Jurkat, Clone E6-1 (cell line): ENCODE measurements around the gene SENP5.
"Not testable (repeated sequence)": the region's sequence is repeated elsewhere in the genome, so short reads cannot be mapped to it uniquely, and the experiment has no call there.

ENCODE experiments used
- DNase-seq: peaks from one replicate; pipeline ENCODE4 v3.0.0-alpha.2; 2011; ENCODE audit warnings: low read depth, low spot score
- H3K4me3 ChIP-seq: 2 replicates; pipeline ENCODE4 v1.5.1; 2011; ENCODE audit warnings: mild to moderate bottlenecking, low read length, control low read depth, moderate library complexity

The SENP5 gene

DNA sequence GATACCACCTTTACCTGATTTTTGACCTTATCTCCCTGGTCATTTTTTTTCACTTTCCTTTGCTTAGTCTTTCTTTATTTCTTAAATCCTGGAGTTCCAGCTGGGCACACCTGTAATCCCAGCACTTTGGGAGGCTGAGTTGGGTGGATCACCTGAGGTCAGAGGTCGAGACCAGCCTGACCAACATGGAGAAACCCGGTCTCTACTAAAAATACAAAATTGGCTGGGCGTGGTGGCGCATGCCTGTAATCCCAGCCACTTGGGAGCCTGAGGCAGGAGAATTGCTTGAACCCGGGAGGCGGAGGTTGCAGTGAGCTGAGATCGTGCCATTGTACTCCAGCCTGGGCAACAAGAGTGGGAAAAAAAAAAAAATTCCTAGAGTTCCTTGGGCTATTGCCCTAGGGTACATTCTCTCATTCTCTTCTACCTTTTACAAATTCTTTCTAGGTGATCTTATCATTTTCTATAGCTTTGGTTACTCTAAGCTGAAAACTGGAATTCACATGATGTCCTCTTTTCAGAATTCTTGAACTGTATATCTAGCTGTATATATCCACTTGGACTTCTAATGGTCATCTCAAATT lies 6.9 kb downstream of the SENP5 start:
- not testable (repeated sequence) for H3K4me3 ChIP-seq, DNase-seq

DNA sequence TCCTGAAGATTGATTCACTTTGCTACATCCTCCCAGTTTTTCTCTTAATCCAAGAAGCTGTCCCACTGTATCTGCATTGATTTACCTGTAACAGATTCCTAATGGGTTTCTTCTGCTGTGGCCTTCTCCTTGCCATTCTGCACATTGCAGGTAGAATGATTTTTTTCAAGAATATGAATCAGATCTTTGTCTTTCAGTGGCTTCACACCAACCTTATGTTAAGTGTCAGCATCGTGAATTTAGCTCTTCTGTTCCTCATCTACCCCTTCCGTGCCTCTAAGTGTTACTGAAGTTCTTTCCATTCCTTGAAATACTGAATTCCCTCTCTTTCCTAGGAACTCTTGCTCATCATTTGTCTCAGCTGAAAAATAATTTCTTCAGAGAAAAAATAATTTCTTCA lies 7.5 kb downstream of the SENP5 start:
- DNase-seq: no peak
- no peak overlapping the region for H3K4me3 ChIP-seq

DNA sequence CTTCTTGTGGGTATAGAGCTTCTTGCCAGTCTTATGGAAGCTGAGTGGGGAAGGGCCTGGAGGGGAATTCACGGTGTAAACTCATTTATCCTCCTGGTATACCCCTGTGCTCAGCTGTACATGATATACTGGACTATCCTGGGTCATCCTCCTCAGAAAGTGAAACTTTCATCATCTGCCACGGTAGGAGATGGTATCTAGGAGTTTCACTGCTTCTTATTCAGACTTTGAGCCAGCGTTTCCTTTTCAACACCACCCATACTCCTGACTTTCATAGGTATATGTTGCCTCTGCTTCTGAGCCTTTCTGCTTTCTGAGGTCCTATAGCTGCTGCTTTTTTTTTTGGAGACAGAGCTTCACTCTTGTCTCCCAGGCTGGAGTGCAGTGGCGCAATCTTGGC lies 15.6 kb downstream of the SENP5 start:
- DNase-seq: no peak
- no peak overlapping the region for H3K4me3 ChIP-seq

DNA sequence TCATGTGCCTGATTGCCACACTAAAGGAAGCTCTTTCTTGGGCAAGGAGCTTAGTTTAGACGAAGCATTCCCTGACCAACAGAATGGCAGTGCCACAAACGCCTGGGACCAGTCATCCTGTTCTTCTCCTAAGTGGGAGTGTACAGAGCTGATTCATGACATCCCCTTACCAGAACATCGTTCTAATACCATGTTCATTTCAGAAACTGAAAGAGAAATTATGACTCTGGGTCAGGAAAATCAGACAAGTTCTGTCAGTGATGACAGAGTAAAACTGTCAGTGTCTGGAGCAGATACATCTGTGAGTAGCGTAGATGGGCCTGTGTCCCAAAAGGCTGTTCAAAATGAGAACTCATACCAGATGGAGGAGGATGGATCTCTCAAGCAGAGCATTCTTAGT lies 18.4 kb downstream of the SENP5 start:
- DNase-seq: no peak
- no peak overlapping the region for H3K4me3 ChIP-seq

DNA sequence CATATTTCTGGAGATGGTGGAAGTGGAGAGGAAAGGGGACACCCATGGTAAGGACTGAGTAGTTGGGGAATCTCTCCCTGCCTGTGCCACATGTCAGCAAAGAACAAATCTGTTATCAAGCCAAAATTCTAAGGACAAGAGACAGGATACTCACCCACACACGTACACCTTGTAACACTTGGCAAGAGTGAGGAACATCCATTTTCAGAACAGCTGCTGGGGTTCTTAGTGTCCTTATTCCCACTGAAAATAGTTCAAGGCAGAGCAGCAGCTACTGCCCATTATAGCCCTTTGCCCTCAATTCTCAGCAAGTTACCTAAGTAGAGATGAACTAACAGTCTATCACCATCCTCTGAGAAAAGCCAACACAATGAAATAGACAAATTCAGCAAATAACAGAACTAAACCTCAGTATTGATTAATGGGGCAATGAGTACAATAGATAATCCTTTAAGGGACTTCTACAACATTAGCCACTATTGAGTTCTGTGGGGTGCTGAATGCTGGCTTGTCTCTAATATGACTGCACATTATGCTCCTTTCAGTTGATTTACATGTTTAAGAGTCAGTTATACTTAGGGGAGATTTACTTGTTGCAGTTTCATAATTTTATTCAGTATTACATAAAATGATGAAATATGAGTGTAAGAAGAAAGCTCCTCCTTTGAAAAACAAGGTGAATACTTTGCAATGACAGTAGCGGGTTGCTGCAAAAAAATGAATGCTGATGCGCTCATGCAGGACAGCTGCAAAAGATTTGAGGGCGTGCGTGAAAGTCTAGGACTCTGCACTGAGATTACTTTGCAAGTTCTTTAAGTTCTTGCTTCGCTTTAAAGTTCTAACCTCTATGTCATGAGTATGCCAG lies 22.4 kb downstream of the SENP5 start:
- DNase-seq: no peak
- H3K4me3 ChIP-seq: no peak overlapping the region

DNA sequence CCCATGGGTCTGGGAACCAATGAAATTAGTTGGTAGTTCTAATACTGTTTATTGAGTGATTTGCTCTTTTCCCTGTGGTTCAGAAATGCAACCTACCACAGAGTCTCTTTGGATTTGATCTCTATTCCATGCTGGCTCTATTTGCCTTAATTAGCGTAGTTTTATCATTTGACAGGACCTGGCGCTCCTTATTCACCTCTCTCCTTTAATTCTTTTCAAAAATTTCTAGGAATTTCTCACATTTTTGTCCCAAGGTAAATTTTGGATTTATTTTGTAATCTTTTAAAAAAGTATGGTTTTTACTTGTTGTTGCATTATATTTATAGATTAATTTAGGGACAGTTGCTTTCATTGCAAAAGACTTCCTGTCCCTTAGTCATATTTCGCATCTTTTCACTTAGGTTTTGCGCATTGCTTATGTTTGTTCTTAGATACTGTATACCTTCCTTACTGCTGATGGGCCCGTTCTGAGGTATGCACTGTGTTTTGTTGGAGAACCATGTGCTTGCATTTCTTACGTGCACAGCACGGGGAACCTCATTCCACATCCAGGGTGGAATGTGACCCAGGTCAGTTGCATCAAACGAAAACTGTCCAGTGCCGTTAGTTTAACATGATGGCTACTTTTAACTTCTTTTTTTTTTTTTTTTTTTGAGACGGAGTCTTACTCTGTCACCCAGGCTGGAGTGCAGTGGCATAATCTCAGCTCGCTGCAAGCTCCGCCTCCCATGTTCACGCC lies 27.0 kb downstream of the SENP5 start:
- no peak for DNase-seq
- H3K4me3 ChIP-seq: no peak overlapping the region

DNA sequence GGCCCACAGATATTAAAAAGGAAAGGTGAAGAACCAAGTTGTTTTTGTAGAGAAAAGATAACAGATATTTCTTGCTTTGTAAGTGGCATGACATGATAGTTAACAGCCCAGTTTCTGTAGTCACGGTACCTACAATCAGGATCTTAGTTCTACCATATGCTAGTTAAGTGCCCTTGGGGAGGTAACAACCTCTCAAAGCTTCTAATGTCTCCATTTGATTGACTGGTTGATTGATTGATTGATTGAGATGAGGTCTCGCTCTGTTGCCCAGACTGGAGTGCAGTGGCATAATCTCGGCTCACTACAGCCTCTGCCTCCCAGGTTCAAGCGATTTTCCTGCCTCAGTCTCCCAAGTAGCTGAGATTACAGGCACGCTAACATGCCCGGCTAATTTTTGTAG lies 28.5 kb downstream of the SENP5 start:
- H3K4me3 ChIP-seq: no peak overlapping the region
- no peak for DNase-seq

DNA sequence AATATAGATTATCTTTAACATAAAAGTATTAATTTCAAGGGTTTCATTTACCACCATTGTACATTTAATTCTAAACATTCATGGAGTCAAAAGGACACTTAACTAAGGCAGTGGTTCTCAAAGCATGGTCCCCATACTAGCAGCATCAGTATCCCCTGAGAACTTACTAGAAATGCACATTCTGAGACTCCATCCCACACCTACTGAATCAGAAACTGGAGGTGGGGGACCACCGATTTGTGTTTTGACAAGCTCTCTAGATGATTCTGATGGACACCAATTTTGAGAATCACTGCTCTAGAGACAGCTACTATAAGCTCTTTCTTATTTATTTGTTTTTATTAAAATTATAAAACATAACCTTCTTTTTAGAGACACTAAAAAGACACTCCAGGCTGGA lies 34.0 kb downstream of the SENP5 start:
- H3K4me3 ChIP-seq: no peak overlapping the region
- DNase-seq: no peak

DNA sequence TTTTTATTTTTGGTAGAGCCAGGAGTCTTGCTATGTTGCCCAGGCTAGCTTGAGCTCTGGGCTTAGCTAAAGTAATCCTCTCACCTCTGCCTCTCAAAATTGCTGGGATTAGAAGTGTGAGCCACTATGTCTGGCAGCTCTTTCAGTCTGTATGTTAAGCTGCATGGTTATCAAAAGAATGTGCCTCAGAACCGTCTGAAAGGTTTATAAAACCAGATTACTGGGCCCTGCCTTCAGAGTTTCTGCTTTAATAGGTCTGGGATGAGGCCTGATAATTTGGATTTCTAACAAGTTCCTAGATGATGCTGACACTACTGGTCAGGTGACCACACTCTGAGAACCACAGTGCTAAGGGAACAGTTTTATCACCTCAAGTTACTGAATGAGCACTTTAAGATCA lies 34.6 kb downstream of the SENP5 start:
- no peak for DNase-seq
- H3K4me3 ChIP-seq: no peak overlapping the region

DNA sequence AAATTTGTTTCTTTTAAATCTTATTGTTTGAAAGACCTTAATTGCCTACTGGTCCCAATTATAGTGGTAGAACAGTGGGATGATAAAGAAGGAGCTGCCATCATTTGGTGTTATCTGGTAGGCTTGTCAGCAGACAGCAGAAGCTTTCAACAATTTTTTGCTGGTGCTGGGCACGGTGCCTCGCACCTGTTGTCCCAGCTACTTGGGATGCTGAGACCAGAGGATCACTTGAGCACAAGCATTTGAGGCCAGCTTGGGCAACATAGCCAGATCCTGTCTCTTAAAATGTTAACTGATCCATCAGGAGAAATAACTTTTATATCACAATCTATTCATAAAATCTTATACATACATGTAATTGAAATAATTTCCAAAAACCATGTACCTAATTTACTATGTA lies 36.0 kb downstream of the SENP5 start:
- H3K4me3 ChIP-seq: no peak overlapping the region
- no peak for DNase-seq

DNA sequence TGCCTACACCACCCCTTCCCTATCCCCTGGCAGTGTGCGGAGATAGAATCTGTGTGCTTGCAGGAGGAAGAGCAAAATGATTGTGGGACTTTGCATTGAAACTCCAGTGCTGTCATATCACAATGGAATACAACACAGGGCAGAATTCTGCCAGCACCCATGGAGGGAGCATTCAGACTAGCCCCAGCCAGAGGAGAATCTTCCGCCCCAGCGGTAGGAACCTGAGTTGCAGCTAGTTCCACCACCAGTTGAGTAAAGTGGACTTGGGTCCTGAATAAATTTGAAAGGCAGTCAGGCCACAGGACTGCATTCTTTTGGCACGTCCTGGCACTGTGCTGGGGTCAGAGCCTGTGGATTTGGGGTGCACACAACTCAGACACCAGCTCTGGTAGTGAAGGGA lies 47.1 kb downstream of the SENP5 start:
- no peak for DNase-seq
- no peak overlapping the region for H3K4me3 ChIP-seq

DNA sequence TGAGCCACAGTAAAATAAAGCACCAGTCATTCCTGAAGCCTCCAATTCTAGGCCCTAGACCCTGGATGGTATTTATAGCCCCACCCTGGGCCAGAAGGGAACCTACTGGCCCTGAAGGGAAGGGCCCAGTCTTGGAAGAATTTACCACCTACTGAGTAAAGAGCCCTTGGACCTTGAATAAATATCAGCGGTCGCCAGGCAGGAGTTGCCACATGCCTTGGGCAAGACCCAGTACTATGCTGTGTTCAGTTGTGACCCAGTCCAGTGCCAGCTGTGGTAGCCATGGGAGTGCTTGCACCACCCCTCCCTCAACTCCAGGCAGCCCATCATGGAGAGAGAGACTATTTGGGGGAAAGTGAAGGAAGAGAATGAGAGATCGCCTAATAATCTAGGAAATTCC lies 47.7 kb downstream of the SENP5 start:
- no peak overlapping the region for H3K4me3 ChIP-seq
- no peak for DNase-seq

DNA sequence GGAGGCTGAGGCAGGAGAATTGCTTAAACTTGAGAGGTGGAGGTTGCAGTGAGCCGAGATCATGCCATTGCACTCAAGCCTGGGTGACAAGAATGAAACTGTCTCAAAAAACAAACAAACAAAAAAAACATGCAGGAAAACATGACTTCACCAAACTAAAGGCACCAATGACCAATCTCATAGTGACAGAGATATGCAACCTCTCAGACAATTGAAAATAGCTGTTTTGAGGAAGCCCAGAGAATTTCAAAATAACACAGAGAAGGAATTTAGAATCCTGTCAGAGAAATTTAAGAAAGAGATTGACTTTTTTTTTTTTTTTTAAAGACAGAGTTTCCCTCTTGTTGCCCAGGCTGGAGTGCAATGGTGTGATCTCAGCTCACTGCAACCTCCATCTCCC lies 48.5 kb downstream of the SENP5 start:
- no peak overlapping the region for H3K4me3 ChIP-seq
- no peak for DNase-seq

DNA sequence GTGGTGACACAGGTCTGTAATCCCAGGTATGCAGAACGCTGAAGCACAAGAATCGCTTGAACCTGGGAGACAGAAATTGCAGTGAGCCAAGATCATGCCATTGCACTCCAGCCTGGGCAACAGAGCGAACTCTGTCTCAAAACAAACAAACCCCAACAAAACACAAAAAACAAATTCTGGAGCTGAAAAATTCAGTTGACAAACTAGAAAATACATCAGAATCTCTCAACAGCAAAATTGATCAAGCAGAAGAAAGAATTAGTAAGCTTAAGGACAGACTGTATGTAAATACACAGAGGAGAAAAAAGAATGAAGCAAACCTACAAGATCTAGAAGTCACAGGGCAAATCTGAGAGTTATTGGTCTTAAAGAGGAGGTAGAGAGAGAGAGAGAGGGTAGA lies 49.3 kb downstream of the SENP5 start:
- no peak for DNase-seq
- H3K4me3 ChIP-seq: no peak overlapping the region

DNA sequence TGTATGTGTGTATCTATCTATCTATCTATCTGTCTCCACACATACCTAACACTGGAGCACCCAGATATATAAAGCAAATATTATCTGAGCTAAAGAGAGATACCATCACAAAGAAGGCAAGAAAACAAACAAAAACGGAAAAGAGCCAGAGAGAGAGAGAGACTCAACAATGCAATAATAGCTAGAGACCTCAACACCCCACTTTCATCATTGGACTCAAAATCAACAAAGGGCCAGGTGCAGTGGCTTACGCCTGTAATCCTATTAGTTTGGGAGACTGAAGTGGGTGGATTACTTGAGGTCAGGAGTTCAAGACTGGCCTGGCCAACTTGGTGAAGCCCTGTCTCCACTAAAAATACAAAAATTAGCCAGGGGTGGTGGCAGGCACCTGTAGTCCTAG lies 51.2 kb downstream of the SENP5 start:
- no peak for DNase-seq

DNA sequence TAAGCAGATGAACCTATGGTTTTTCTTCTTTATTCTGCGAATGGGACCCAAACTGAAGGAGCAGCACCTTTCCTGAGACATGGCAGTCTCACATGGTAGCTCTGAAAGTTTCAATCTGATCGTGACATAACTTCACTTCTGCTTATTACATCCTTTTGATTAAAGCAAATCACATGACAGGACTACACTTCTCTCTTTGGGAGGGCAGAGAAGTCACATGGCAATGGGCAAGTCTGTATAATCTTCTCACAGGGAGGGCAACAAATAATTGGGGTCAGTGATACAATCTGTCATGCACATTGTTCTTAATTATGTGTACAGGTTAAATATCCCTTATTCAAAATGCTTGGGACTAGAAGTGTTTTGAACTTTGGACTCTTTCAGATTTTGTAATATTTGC lies 53.0 kb downstream of the SENP5 start:
- H3K4me3 ChIP-seq: no peak overlapping the region
- no peak for DNase-seq

More for the DNA sequence above, 51.2 kb downstream of the SENP5 start:
- H3K4me3 ChIP-seq: no peak overlapping the region

DNA sequence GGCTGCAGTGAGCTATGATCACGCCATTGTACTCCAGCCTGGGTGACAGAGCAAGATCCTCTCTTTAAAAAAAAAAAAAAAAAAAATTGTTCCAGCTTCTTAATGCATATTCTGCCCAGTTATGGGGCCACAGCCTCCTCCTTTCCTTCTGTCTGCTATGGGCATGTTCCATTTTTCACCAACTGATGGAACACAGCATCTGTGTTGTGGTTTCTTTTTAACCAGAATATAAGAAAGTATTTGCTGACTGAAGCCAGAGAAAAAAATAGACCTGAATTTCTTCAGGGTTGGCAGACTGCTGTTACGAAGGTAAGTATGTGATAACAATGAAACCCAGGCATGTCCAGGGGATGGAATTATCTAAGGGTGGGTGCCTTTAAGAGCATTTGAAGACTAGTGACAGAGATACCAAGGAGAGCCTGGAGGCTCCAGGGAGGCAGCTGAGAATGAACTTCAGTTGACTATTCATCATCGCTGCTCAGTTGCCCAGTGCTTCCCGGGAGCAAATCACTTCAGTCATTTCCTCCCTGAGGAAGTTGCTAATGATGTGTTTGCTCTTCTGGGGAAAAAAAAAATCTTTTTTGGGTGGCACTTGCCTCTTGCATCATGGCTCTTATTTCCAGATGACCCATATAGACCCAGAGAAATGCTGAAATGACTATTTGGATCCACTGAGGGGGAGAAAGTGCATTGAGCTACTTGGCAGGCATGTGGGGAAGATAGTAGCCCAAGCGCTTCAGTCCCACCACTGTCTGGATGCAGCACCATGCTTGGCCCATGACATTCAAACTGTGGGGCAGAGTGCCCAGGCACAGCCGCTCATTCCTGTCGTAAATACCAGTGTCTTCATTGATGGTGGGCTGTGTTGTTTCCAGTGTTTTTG lies 60.1 kb downstream of the SENP5 start:
- H3K4me3 ChIP-seq: no peak overlapping the region
- DNase-seq: peak; percentile 73

DNA sequence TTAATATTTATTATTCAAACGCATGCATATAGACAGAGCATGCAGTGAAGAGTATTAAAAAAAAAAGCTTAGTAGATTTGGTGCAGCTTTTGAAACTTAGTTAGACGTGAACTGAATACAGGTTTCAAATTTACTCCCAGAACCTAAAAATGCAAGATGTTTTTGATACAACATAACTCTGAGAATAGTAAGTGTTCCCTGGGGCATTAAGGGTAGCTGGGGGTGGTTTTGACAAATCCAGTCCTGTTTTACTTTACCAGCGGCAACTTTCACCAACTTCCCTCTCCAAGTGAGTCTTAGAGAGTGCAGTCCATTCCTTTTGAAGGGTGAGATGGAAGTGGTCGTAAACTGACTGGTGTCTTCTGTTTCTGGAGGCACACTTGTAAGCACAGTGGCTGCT lies 63.4 kb downstream of the SENP5 start:
- no peak for DNase-seq
- H3K4me3 ChIP-seq: no peak overlapping the region

DNA sequence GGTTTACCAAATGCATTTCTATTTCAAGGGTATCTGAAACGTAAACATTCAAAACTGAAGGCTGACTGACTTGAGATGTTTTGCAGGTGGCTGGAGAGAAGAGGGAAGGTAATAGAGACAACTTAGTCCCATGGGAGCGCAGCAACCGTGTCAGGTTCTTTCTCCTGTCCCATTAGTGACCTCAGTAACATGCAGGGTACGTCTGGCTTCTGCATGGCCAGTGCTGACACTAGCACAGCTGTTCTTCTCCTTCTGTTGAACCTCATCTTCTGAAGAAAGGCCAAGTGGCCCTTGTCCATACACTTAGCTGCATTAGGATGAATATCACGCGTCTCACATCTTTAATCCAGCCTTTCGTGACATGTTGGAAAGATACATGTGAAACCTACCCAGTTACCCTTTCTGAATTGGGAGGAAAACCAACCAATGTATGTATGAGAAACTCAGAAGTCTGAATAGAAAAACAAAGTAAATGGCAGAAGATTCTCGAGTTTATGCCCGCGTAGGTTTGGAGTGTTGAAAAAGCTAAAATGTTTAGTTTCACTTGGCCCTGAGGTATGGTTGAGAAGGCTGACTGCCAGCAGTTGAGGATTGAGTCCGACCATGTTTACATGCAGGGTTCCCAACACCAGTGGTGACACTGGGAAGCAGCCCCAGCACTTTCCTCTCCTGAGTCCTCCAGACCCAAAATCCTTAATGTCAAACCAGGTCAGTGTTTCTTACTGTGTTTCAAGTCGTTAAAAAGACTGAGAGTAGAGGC lies 64.3 kb downstream of the SENP5 start:
- DNase-seq: no peak
- H3K4me3 ChIP-seq: no peak overlapping the region
